Activated CD4-positive, alpha-beta T cell treated with anti-CD3 and anti-CD28 coated beads for 4 hours (primary cell): ENCODE measurements around the gene PTPN5.
"Not testable (repeated sequence)": the region's sequence is repeated elsewhere in the genome, so short reads cannot be mapped to it uniquely, and the experiment has no call there.

ENCODE experiments used
- DNase-seq, 2 donors: peaks; one replicate each; pipeline ENCODE4 v3.0.0-alpha.2; 2020

PTPN5 gene

DNA sequence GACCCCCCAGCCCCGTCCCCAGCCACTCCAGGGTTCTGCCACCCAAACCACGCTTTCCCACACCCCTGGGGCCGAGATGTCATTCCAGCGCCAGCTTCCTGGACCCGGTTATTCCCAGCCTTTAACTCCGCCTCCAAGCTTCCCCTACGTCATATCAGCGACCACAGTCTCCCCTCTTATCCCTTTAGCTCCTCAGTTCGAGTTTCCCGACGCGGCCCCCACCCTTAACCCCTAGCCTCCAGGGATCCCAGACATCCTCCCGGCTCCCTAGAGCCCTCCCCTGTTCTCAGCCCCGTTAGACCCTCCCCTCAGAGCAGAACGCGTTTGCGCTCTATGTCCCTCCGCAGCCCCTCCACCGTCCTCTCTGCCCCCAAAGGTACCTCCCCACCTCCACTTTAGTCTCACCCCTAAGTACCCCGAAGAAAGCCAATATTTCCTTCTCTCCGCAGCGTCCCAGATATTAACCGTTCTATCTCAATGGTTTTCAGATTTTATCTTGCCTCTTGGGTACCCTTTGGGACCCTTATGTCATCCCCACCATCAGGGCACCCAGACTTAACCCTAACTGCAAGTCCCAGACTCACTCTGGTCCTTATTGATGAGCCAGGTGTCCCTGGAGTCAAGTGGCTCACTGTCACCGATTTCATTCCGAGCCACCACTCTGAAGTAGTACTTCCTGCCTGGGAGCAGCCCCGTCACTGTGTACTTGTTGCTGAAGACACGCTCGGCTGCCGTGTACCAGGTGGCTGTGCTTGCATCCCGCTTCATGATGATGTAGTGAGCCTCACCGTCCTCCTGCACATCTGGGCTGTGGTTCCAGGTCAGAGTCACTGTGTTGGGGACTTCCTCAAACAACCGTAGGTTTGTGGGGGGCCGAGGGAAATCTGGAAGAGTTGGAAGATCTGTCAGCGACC, 85.0 kb downstream of the PTPN5 start:
- DNase-seq: peak; percentile 57 to 62

DNA sequence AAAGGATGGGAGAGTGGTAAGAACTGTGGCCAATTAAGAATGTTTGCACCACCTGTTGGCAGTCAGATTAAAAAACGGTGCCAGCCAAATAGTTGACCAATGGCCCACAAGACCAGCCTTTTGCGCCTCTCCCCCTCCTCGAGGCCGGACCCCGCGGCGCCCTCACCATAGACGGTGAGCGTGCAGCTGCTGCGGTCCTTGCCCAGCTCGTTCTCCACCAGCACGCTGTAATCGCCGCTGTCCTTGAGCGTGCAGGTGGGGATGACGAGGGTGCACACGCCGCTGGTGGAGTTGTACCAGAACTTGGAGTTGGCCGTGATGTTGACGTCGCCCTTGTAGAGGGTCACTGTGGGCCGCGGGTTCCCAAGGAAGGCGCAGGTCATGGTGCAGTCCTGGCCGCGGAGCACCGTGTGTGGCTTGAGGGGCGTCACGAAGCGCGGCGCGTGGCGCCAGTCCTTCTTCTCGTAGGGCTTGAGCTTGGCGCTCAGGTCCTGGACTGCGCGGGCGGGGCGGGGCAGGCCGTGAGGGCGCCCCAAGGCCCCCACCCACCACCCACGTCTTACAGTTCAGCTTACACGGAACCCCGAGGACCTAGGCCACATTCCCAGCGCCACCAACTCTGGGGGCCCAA, 85.8 kb downstream of the PTPN5 start:
- peak; percentile 18 to 25 for DNase-seq

DNA sequence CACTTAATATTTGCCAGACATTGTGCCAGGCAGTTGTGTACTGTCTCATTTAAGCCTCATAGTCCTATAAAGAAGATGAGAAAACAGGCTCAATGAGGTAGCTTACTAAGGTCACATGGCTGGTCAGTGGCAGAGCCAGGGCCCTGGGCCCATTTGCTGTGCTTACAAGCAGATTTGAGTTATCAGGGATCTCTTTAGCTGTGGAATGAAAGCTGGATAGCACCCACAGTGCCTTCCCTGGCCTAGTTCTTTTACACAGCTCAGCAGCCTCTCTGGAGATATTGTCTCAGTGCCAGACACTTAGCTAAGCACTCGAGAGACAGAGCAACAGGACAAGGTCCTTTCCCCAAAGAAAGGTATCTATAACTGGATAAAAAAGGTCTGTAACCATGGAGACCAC, 86.9 kb downstream of the PTPN5 start:
- no peak for DNase-seq

DNA sequence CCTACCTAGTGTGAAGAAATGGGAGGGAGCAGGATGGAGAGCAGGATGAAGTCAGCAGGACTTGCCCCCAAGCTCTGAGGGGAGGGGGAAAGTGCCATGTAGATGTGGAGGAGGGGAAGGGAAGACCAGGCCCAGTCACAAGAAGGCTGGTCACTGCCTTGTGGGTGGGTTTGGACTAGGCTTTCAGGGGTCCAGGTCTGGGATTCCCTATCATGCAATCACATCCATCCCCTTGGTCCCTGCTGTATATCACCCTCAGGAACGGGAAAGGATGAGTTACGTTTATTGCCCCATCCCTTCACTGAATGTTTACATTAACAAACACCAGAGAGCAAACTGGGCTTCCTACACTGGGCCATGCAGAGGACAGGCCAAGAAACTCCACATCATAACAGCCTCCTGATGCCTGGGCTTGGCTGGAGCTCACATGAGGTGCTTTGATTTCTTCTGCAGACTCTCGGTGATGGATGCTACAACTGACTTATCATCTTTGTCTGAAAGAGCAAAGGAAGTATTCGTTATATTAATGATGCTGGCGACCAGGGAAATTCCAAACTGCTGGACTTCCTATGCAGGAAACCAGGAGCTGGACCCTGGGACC, 87.5 kb downstream of the PTPN5 start:
- DNase-seq: no peak

GRCh38 chr11:18703001-18703763, 88.4 kb downstream of the PTPN5 start:
- no peak for DNase-seq

GRCh38 chr11:18701614-18702216, 89.9 kb downstream of the PTPN5 start:
- DNase-seq: no peak

DNA sequence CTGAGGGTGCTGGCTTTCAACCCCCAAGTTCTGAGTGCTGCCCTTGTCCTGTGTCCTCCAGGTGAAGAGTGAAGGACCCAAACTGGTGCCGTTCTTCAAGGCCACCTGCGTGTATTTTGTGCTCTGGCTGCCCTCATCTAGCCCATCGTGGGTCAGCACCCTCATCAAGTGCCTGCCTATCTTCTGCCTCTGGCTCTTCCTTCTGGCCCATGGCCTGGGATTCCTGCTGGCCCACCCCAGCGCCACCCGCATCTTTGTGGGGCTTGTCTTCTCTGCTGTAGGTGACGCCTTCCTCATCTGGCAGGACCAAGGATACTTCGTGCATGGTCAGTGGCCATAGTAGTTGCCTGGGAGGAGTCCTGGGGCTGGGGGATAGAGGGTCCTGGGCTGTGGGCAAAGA, 90.7 kb downstream of the PTPN5 start:
- DNase-seq: no peak

- DNase-seq: no peak
These were observed 91.2 kb downstream of the PTPN5 start for GRCh38 chr11:18700375-18700774.

GRCh38 chr11:18699848-18700261, 91.7 kb downstream of the PTPN5 start:
- no peak for DNase-seq

GRCh38 chr11:18699269-18699596, 92.4 kb downstream of the PTPN5 start:
- no peak for DNase-seq

- DNase-seq: peak; percentile 89 to 90
These were observed 93.0 kb downstream of the PTPN5 start, which contains the start of gene TMEM86A for GRCh38 chr11:18698341-18699268. TSS of gene TMEM86A (plus strand) at chr11:18698779. CDS start at chr11:18698887, 108 bp downstream.

DNA sequence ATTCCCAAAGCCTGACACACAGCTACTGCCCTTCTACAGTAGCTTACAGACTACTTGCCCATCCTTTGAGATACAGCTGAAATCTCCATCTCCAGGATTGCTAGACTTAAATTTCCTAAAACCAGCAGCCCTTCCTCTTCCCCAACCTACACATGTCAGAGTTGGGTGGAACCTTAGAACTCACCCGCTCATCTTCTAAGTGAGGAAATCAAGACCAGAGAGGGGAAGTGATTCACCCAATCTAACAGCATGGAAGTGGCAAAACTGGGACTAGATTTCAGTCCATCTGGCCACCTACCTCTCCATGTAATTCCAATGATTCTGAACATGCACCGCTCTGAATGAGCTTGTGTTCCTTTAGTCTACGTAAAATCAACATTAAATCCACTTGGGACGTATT, 94.0 kb downstream of the PTPN5 start:
- DNase-seq: no peak

GRCh38 chr11:18696638-18697225, 94.9 kb downstream of the PTPN5 start:
- DNase-seq: no peak

DNA sequence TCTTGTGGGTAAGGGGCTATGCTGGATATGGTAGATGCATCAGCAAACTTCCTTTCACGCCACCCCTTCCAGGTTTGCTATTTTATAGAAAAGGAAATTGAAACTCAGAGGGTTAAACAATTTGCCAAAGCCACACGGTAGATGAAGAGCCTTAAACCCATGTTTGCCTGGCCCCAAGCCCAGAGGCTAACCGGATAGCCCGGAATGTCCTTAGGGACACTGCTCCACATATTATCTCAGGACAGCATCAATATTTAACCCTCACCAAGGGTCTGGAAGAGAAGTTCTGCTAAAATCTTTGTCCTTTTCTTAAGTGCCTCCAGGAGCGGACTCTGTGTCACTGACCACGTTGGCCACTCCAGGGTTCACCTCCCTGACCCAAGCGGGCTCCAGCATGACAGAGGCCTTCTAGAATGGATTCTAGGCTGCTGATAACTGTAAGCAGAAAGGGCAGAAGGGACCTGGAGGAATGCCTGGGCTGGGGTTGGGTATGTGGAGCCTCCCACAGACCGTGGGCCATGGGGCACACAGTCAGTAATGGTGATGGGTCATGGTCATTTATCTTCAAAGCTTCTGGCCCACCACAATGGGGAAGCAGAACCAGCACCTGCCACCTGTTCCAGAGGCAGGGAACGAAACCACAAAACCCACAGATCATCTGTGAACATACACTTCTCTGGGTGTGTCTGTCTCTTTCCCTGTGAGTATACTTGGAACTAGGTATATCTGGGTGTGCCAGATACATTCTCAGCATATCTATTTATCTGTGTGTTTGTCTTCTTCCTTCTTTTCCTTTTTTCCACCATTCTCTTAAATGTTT, 98.4 kb downstream of the PTPN5 start:
- DNase-seq: no peak

- not testable (repeated sequence) for DNase-seq
These were observed 100.0 kb downstream of the PTPN5 start for GRCh38 chr11:18691467-18692140.

DNA sequence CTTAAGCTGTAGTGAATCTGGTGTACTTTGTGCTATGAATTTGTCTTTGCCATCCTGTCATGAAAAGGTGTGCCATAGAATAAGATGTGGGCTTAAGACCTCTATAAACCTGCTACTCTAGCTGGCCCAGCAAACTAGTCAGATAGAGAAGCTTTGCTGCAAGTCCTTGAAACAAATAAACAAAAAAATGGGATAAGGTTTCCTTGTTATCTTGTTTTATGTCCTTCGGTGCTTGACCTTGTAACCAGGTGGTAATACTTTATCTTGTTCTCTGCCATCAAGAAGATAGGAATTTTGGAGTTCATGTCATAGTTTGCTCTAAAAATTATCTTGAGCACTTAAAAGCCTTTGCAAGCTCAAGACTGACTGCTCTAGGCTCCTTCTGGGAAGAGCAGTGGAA, 107.3 kb downstream of the PTPN5 start:
- DNase-seq: no peak

DNA sequence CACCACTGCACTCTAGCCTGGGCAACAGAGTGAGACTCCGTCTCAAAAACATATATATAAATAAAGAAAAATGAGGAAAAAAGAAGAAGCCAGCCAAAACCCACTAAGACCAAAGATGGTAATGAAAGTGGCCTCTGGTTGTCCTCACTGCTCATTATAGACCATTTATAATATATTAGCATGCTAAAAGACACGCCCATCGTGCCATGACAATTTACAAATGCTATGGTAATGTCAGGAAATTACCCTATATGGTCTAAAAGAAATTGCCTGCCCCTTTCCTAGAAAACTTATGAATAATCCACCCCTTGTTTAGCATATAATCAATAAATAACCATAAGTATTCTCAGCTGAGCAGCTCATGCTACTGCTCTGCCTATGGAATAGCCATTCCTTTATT, 109.1 kb downstream of the PTPN5 start:
- no peak for DNase-seq

- not testable (repeated sequence) for DNase-seq
These were observed 109.6 kb downstream of the PTPN5 start for GRCh38 chr11:18681949-18682348.
